ENCODE measurements around the gene RAD23B.

The RAD23B gene

GRCh38 chr9:107242073-107243030 lies 40.7 kb upstream of the RAD23B start:
- no peak for TF ChIP-seq CTCF (conservative IDR thresholded peaks at IDR 0.05; ENCODE audit: low read depth)
- no peak for DNase-seq (ENCODE audit: low spot score)
- H3K27ac ChIP-seq = no peak overlapping the region
- POLR2A ChIA-PET (ENCODE audit: low non-redundant PET) = no interaction called here
- CTCF ChIA-PET = interaction anchor here (0.6 to 0.7 kb wide), 4 partner anchors 10 to 116 kb away, joined by 3 to 7 read pairs (median 4); no protein-coding TSS in a partner anchor

- DNase-seq (ENCODE audit: low spot score) = peak; percentile 91
- no peak for TF ChIP-seq CTCF (conservative IDR thresholded peaks at IDR 0.05; ENCODE audit: low read depth)
- POLR2A ChIA-PET (ENCODE audit: low non-redundant PET) = no interaction called here
- no peak overlapping the region for H3K27ac ChIP-seq
- CTCF ChIA-PET = interaction anchor here (0.8 kb wide), 1 partner anchor 807 kb away, joined by 3 read pairs; no protein-coding TSS in a partner anchor
Observed at GRCh38 chr9:107243742-107244141, 39.3 kb upstream of the RAD23B start.

DNA sequence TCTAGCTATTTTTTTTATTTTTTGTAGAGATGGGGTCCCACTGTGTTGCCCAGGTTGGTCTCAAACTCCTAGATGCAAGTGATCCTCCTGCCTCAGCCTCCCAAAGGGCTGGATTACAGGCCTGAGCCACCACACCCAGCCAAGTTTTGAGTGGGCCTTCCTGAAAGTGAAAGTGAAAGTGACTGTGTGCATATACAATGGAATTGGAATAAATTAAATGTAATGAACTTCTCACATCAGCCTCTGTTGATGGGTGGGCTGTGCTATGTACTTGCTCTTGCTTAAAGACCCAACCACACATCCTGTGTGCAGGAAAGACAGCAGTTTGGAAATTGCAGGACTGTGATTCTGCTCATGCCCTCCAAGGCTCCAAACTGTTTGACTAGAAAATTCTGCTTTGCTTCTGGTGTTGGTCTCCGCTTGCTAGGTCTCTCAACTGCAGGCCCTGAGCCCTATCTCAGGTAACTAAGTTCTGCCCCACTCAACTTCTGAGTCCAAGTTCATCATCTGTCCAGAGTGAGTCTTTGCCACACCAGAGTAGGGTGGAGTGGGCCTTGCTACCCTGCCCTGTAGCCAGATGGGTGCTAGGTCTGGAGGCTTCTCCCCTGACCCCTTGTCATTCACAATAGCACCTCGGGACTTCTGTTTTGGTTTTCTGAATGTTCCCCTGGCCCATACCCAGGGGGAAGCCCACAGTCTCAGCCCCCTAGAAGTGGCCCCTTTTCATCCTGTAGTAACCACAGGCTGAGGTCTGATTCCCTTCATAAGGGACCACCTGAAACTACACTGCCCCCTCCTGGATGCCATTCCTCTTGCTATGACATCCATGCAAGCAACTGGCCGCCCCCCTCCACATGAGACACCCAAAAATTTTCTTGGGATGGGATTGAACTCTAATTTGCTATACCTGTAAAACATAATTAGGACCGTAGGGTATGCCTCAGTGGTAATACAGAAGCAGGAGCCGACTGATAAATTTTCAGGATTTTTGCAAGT lies 36.5 kb upstream of the RAD23B start:
- DNase-seq (ENCODE audit: low spot score) = no peak
- H3K27ac ChIP-seq = no peak overlapping the region
- TF ChIP-seq CTCF (conservative IDR thresholded peaks at IDR 0.05; ENCODE audit: low read depth) = no peak
- ChIA-PET CTCF (no interaction called here), POLR2A (ENCODE audit: low non-redundant PET) (no interaction called here)

DNA sequence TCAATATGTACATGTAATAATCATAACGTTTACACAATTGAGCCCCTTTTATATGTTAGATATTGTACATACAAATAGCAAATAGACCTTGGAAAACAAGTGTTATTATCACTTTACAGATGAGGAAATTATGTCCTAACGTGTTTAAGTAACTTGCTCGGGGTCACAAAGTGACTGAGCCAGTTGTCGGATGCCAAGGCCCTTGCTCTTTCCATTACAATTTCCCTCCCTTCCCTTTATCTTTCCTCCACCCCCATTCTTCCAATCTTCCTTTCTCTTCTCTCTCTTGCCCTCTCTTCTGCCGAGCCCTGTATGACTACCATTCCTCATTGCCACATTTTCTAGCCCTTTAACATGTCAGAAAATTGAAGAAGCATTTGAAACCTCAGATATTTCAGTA lies 34.4 kb upstream of the RAD23B start:
- POLR2A ChIA-PET (ENCODE audit: low non-redundant PET) = no interaction called here
- no peak for DNase-seq (ENCODE audit: low spot score)
- CTCF ChIA-PET = no interaction called here
- TF ChIP-seq CTCF (conservative IDR thresholded peaks at IDR 0.05; ENCODE audit: low read depth) = no peak
- no peak overlapping the region; the same call in 1 of the 2 replicates for H3K27ac ChIP-seq

DNA sequence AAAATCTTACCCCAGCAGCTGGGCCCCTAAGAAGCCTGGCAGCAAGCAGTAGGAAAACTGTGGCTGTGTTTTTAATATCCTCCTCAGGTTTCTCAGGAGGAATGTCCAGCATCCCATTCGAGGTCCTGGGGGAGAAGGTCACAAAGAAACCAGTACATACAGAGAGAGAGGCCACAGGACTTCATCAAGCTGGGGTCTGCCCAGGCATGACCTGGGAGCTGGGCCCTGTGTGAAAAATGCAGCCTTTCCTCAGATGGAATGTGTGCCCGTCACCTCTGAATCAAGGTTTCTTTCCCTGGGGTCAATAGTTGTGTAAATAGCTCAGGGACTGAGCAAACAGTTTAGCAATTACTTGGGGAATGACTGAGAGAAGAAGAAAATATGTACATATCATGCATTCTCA lies 33.9 kb upstream of the RAD23B start:
- no peak for TF ChIP-seq CTCF (conservative IDR thresholded peaks at IDR 0.05; ENCODE audit: low read depth)
- POLR2A ChIA-PET (ENCODE audit: low non-redundant PET) = no interaction called here
- H3K27ac ChIP-seq = peak overlapping the region; percentile 37; the same call in 1 of the 2 replicates
- peak; percentile 90 for DNase-seq (ENCODE audit: low spot score)
- CTCF ChIA-PET = no interaction called here

DNA sequence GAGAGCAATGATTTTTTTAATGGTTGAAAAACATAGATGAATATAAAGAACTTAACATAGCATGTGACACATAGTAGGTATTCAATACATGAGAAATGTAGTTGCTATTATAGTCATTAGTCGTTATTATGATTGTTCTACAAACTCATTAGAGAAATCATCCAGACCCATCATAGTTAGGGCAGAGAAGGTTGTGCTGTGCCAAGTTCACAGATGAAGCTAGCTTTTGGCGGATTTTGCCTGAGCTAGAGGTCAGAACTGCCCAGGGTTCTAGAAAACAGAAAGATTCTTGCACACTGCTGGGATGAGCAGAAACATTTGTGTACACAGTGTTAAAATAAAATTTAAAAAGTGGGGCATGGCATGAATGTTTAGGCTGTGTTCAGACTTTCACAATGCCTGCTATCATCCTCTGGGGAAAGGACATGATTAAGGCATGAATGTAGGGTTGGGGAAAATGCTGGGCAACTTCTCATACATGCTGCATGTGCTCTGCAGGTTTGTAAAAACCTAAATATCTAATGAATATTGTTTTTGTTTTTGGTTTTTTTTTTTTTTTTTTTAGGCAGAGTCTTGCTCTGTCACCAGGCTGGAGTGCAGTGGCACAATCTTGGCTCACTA lies 33.3 kb upstream of the RAD23B start:
- ChIA-PET CTCF (no interaction called here), POLR2A (ENCODE audit: low non-redundant PET) (no interaction called here)
- no peak overlapping the region for H3K27ac ChIP-seq
- TF ChIP-seq CTCF (conservative IDR thresholded peaks at IDR 0.05; ENCODE audit: low read depth) = no peak
- DNase-seq (ENCODE audit: low spot score) = no peak

Measured in RWPE1 (cell line).